ENCODE measurements around the gene BEST2. TPM values are rescaled to one million over a fixed set of nuclear protein-coding genes. Genes with fewer than 3 reads are reported as not detected.
A peak's percentile ranks its signal among the peaks of the same experiment; 100 is the strongest.

Gene BEST2
- total RNA-seq, 4 donors from 2014 or later = 0.63 TPM; not detected in 3

- Histone ChIP-seq H3K27ac (peak overlapping the region; percentile 91 to 96 (median 94)), H3K27me3 (no peaks in the 10 kb centered on the region), H3K36me3 (no peaks in the 10 kb centered on the region), H3K4me1 (peaks cover 49 to 61% of the 10 kb centered on the region in 2 donors), H3K4me3 (no peak overlapping the region), H3K9me3 (no peaks in the 10 kb centered on the region)
- no peak for TF ChIP-seq POLR2A (IDR thresholded peaks at IDR 0.05)
- peak in 4 of 5 experiments; percentile 9 to 47 (median 40) for TF ChIP-seq CTCF (IDR thresholded peaks at IDR 0.05 in 4 of 5, conservative IDR thresholded peaks at IDR 0.05 in 1 of 5)
- intact Hi-C loops (cut with DNase I; ENCODE audit: low total_unique reads) (loop anchor here (10.0 kb wide), 1 partner anchor 1791 kb away; no protein-coding TSS in a partner anchor), in situ Hi-C loops (cut with MboI; ENCODE audit: low sequenced_read_pairs in 4 of 4) (no loop called here)
- peak; percentile 23 to 25 for ATAC-seq
- DNase-seq = peak in 1 of 2 donors; percentile 65
Measured at GRCh38 chr19:12773571-12773970, 22.0 kb downstream of the BEST2 start.

GRCh38 chr19:12774588-12775555 is 23.3 kb downstream of the BEST2 start, which contains the start of gene HOOK2:
TSS of gene HOOK2 (minus strand) at chr19:12775552. CDS start at chr19:12775449, 103 bp downstream.
- TF ChIP-seq CTCF (IDR thresholded peaks at IDR 0.05 in 4 of 5, conservative IDR thresholded peaks at IDR 0.05 in 1 of 5) (no peak), POLR2A (IDR thresholded peaks at IDR 0.05) (peak; percentile 10 to 60)
- no peaks in the 10 kb centered on the region for H3K9me3 ChIP-seq
- H3K27me3 ChIP-seq = no peaks in the 10 kb centered on the region
- H3K4me1 ChIP-seq = peaks cover 59 to 67% of the 10 kb centered on the region in 2 donors
- H3K27ac ChIP-seq = peak within 1 kb of the TSS; percentile 91 to 96 (median 94)
- no peaks in the 10 kb centered on the region for H3K36me3 ChIP-seq
- intact Hi-C loops (cut with DNase I; ENCODE audit: low total_unique reads) (loop anchor here (1.0 to 10.0 kb wide), 3 partner anchors 9 to 1790 kb away; no protein-coding TSS in a partner anchor), in situ Hi-C loops (cut with MboI; ENCODE audit: low sequenced_read_pairs in 4 of 4) (no loop called here)
- ATAC-seq (peak in 1 of 2 donors; percentile 0), DNase-seq (peak; percentile 38 to 61)
- peak within 1 kb of the TSS; percentile 72 to 84 (median 76) for H3K4me3 ChIP-seq

GRCh38 chr19:12777217-12778016 is 25.8 kb downstream of the BEST2 start:
- TF ChIP-seq POLR2A (IDR thresholded peaks at IDR 0.05) (no peak), CTCF (IDR thresholded peaks at IDR 0.05 in 4 of 5, conservative IDR thresholded peaks at IDR 0.05 in 1 of 5) (peak; percentile 93 to 98 (median 96))
- DNase-seq (peak in 1 of 2 donors; percentile 66), ATAC-seq (peak; percentile 28 to 38)
- H3K27ac ChIP-seq = peak overlapping the region; percentile 87 to 94 (median 92)
- in situ Hi-C loops (cut with MboI; ENCODE audit: low sequenced_read_pairs in 4 of 4) = no loop called here
- H3K36me3 ChIP-seq = no peaks in the 10 kb centered on the region
- H3K4me1 ChIP-seq = peaks cover 44 to 57% of the 10 kb centered on the region in 2 donors
- no peaks in the 10 kb centered on the region for H3K9me3 ChIP-seq
- H3K27me3 ChIP-seq = no peaks in the 10 kb centered on the region
- intact Hi-C loops (cut with DNase I; ENCODE audit: low total_unique reads) = loop anchor here (1.0 to 10.0 kb wide), 2 partner anchors 19 to 1787 kb away; no protein-coding TSS in a partner anchor
- peak overlapping the region; percentile 58 to 76 (median 70) for H3K4me3 ChIP-seq

Data from gastrocnemius medialis (tissue), 4 donors.